ENCODE measurements around the gene RRP7A.
"Not testable (repeated sequence)": the region's sequence is repeated elsewhere in the genome, so short reads cannot be mapped to it uniquely, and the experiment has no call there.

DNA sequence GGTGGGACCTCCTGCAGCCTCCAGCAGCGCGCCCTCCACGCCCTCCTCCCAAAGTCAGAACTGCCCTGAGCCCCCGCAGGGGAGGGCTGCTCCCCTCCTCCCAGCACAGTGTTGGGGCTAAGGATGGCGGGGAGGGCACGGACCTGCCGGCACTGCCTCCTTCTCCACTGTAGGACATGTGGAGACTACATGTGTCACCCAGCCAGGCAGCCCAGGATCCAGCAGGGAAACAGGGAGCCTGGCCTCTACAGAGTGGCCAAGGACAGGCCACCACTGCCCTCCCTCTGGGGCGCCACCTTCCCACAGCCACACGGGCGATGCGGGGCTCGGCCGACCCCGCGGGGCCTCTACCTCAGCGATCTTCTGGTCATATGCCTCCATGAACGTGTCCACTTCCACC lies 5.3 kb downstream of the RRP7A start:
- TF ChIP-seq, protein P1, sequence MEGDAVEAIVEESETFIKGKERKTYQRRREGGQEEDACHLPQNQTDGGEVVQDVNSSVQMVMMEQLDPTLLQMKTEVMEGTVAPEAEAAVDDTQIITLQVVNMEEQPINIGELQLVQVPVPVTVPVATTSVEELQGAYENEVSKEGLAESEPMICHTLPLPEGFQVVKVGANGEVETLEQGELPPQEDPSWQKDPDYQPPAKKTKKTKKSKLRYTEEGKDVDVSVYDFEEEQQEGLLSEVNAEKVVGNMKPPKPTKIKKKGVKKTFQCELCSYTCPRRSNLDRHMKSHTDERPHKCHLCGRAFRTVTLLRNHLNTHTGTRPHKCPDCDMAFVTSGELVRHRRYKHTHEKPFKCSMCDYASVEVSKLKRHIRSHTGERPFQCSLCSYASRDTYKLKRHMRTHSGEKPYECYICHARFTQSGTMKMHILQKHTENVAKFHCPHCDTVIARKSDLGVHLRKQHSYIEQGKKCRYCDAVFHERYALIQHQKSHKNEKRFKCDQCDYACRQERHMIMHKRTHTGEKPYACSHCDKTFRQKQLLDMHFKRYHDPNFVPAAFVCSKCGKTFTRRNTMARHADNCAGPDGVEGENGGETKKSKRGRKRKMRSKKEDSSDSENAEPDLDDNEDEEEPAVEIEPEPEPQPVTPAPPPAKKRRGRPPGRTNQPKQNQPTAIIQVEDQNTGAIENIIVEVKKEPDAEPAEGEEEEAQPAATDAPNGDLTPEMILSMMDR (IDR thresholded peaks at IDR 0.05): not testable (repeated sequence)
- not testable (repeated sequence) for TF ChIP-seq EZH2 (IDR thresholded peaks at IDR 0.05; ENCODE audit: borderline replicate concordance, insufficient read depth, low read depth, low read length, poor library complexity, severe bottlenecking)

Data from B cell (primary cell).